ENCODE measurements around the gene PPA1.
"Not testable (repeated sequence)": the region's sequence is repeated elsewhere in the genome, so short reads cannot be mapped to it uniquely, and the experiment has no call there.

PPA1 gene

DNA sequence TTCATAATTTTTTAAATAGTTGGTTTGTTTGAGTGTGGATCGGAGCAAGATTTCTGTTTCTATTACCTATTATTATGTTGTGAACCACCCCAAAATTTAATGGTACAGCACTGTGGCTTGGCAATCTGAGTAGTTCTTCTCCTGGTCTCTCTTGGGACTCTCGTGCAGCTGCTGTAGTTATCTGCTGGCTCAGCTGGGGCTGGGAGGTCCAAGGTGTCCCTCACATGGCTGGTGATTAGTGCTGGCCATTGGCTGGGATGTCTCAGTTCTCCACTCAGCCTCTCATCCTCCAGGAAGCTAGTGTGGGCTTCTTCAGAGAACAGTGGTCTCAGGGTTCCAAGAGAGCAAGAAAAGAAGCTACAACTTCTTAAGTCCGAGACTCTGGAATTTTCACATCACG is 35.1 kb upstream of the PPA1 start:
- no peaks in the 10 kb centered on the region for H3K4me1 ChIP-seq (ENCODE audit: control insufficient read depth, insufficient read depth, low read length)
- H3K27ac ChIP-seq (ENCODE audit: insufficient read depth, low read depth, low read length, poor library complexity, severe bottlenecking) = no peak overlapping the region
- H3K4me3 ChIP-seq (ENCODE audit: insufficient read depth, low read depth, low read length) = no peak overlapping the region
- no peaks in the 10 kb centered on the region for H3K27me3 ChIP-seq (ENCODE audit: control insufficient read depth, insufficient read depth, low read length, poor library complexity, severe bottlenecking)
- 91 to 92% methylated on average over 3 to 4 of the region's 4 CpGs for WGBS, 2 experiments
- H3K9me3 ChIP-seq (ENCODE audit: control insufficient read depth, low read length) = no peaks in the 10 kb centered on the region
- H3K36me3 ChIP-seq (ENCODE audit: control insufficient read depth, insufficient read depth, low read length) = no peaks in the 10 kb centered on the region

DNA sequence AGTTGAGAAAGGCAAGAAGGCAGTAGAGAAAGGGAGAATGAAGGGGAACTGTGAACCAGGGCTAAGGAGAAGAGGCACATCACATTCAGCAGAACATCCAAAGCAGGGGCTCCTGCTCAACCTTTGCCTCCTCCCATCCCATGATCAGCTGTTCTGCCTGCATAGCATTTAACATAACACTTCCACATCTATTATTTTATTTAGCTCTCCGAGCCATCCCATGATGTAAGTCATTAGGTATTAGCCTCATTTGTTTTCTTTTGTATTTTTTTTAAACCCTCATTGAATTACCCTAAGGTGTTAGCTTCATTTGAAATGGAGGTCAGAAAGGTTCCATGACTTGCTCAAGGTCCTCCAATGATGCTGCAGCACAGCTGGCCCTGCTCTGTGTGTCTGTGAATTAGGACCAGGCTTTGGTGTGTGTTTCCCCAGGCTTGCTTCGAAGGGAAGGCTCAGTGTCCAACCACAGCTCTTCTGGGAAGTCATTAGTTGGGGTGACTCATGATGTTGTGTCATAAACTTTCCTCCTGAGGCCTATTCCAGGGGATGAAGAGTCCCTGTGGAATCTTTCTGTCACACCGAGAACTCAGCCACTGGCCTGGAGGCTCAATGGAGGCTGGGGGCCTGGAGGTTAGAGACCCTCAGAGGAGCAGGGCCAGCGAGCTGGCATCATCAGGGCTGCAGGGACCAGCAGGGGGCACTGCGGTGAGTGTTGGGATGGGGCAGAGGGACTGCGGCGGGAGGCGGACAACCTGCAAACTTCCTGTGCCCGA is 34.1 kb upstream of the PPA1 start:
- no peaks in the 10 kb centered on the region for H3K4me1 ChIP-seq (ENCODE audit: control insufficient read depth, insufficient read depth, low read length)
- no peaks in the 10 kb centered on the region for H3K9me3 ChIP-seq (ENCODE audit: control insufficient read depth, low read length)
- H3K36me3 ChIP-seq (ENCODE audit: control insufficient read depth, insufficient read depth, low read length) = no peaks in the 10 kb centered on the region
- H3K27ac ChIP-seq (ENCODE audit: insufficient read depth, low read depth, low read length, poor library complexity, severe bottlenecking) = no peak overlapping the region
- 62 to 71% methylated on average over 8 of the region's 9 CpGs for WGBS, 2 experiments
- no peak overlapping the region for H3K4me3 ChIP-seq (ENCODE audit: insufficient read depth, low read depth, low read length)
- no peaks in the 10 kb centered on the region for H3K27me3 ChIP-seq (ENCODE audit: control insufficient read depth, insufficient read depth, low read length, poor library complexity, severe bottlenecking)

- Histone ChIP-seq H3K4me3 (ENCODE audit: insufficient read depth, low read depth, low read length) (no peak overlapping the region), H3K9me3 (ENCODE audit: control insufficient read depth, low read length) (no peaks in the 10 kb centered on the region), H3K4me1 (ENCODE audit: control insufficient read depth, insufficient read depth, low read length) (no peaks in the 10 kb centered on the region), H3K27ac (ENCODE audit: insufficient read depth, low read depth, low read length, poor library complexity, severe bottlenecking) (no peak overlapping the region), H3K36me3 (ENCODE audit: control insufficient read depth, insufficient read depth, low read length) (no peaks in the 10 kb centered on the region), H3K27me3 (ENCODE audit: control insufficient read depth, insufficient read depth, low read length, poor library complexity, severe bottlenecking) (no peaks in the 10 kb centered on the region)
- 90 to 92% methylated on average over 1 of the region's 1 CpG for WGBS, 2 experiments
Measured at GRCh38 chr10:70266701-70267100, 33.5 kb upstream of the PPA1 start.

DNA sequence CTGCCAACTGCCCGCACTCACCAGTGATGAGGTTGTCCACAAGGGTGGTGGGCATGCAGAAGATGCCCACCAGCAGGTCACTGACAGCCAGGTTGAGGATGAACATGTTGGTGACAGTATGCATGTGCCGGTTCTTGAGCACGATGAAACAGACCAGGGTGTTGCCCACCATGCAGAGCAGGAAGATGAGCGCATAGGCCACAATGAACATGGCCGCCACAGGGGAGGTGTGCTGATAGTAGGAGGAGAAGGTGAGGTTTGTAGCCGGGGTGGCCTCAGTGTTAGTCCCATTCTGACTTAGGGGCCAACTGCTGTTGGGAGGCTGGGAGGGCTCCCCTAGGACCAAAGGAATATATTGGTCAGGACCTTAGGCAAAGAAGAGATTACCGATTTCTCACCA is 32.8 kb upstream of the PPA1 start:
- no peaks in the 10 kb centered on the region for H3K9me3 ChIP-seq (ENCODE audit: control insufficient read depth, low read length)
- H3K36me3 ChIP-seq (ENCODE audit: control insufficient read depth, insufficient read depth, low read length) = no peaks in the 10 kb centered on the region
- no peak overlapping the region for H3K4me3 ChIP-seq (ENCODE audit: insufficient read depth, low read depth, low read length)
- H3K27me3 ChIP-seq (ENCODE audit: control insufficient read depth, insufficient read depth, low read length, poor library complexity, severe bottlenecking) = no peaks in the 10 kb centered on the region
- no peaks in the 10 kb centered on the region for H3K4me1 ChIP-seq (ENCODE audit: control insufficient read depth, insufficient read depth, low read length)
- 94 to 96% methylated on average over 7 of the region's 7 CpGs for WGBS, 2 experiments
- no peak overlapping the region for H3K27ac ChIP-seq (ENCODE audit: insufficient read depth, low read depth, low read length, poor library complexity, severe bottlenecking)

DNA sequence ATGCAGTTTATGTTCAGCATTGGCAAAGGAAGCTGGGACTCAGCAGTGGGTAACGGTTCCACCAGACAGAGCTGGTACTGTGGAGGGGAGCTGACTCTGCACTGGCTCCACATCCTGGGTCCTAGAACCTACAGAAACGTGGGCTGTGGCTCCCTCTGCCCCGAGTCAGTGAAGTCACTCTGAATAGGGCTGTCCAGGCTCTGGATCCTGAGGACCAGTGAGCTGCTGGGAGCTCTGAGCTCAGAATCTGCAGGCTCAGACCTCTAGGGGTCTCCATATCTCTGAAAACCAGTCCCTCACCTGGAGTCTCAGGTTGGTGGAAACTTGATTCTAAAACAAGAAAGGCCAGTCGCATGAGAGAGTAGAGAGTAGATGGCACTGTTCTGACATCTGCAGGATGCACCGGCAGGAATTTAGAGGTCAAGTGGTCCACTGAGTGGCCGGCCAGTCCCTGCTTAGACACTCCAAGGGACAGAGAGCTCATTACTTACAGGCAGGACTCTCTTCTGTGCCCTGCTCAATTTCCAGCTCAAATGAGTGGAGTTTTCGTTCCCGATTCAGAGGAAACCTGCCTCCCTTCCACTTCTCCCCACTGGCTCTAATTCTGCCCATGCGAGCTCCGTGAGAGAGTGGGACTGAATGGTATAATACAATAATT is 31.9 kb upstream of the PPA1 start:
- H3K36me3 ChIP-seq (ENCODE audit: control insufficient read depth, insufficient read depth, low read length) = no peaks in the 10 kb centered on the region
- no peaks in the 10 kb centered on the region for H3K27me3 ChIP-seq (ENCODE audit: control insufficient read depth, insufficient read depth, low read length, poor library complexity, severe bottlenecking)
- 49 to 51% methylated on average over 9 to 10 of the region's 10 CpGs for WGBS, 2 experiments
- no peaks in the 10 kb centered on the region for H3K9me3 ChIP-seq (ENCODE audit: control insufficient read depth, low read length)
- H3K4me1 ChIP-seq (ENCODE audit: control insufficient read depth, insufficient read depth, low read length) = no peaks in the 10 kb centered on the region
- no peak overlapping the region for H3K27ac ChIP-seq (ENCODE audit: insufficient read depth, low read depth, low read length, poor library complexity, severe bottlenecking)
- no peak overlapping the region for H3K4me3 ChIP-seq (ENCODE audit: insufficient read depth, low read depth, low read length)

DNA sequence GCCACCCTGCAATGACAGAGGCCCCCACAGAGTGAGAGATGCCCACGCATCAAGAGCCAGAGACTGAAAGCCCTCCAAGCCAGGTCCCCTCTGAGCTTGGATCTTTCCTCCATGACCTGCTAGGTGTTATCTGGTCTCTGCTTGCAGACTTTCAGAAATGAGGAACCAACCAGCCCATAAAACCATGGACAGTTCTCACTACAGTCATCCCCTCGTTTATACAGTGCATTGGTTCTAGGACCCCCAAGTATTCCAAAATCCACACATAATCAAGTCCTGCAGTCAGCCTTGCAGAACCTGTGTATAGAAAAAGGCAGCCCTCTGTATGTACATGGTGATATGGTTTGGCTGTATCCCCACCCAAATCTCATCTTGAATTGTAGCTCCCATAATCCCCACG is 27.5 kb upstream of the PPA1 start:
- no peaks in the 10 kb centered on the region for H3K27me3 ChIP-seq (ENCODE audit: control insufficient read depth, insufficient read depth, low read length, poor library complexity, severe bottlenecking)
- no peaks in the 10 kb centered on the region for H3K4me1 ChIP-seq (ENCODE audit: control insufficient read depth, insufficient read depth, low read length)
- no peaks in the 10 kb centered on the region for H3K9me3 ChIP-seq (ENCODE audit: control insufficient read depth, low read length)
- H3K36me3 ChIP-seq (ENCODE audit: control insufficient read depth, insufficient read depth, low read length) = no peaks in the 10 kb centered on the region
- WGBS, 2 experiments = 92 to 96% methylated on average over 3 of the region's 3 CpGs
- no peak overlapping the region for H3K27ac ChIP-seq (ENCODE audit: insufficient read depth, low read depth, low read length, poor library complexity, severe bottlenecking)
- H3K4me3 ChIP-seq (ENCODE audit: insufficient read depth, low read depth, low read length) = no peak overlapping the region

DNA sequence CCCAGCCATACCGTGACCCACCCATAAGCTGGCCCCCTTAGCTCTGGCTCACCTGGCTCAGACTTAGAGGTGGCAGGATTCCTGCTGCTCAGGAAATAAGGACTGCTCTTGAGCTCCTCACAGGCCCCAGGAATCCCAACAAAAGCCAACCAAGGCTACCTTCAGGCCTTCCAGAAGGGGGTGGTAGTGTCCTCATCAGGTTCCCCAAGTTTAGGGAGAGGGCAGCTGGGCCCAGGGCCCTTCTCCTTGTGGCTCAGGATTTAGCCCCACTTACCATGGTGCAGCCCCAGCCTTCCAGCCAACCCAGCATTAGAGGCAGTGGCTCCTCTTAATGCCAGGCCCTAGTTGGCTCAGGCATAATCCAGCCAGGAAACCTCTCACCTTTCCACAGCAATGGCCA is 27.0 kb upstream of the PPA1 start:
- H3K4me1 ChIP-seq (ENCODE audit: control insufficient read depth, insufficient read depth, low read length) = no peaks in the 10 kb centered on the region
- H3K9me3 ChIP-seq (ENCODE audit: control insufficient read depth, low read length) = no peaks in the 10 kb centered on the region
- H3K4me3 ChIP-seq (ENCODE audit: insufficient read depth, low read depth, low read length) = no peak overlapping the region
- H3K36me3 ChIP-seq (ENCODE audit: control insufficient read depth, insufficient read depth, low read length) = no peaks in the 10 kb centered on the region
- WGBS, 2 experiments = 85% methylated on average over 1 of the region's 1 CpG
- no peaks in the 10 kb centered on the region for H3K27me3 ChIP-seq (ENCODE audit: control insufficient read depth, insufficient read depth, low read length, poor library complexity, severe bottlenecking)
- no peak overlapping the region for H3K27ac ChIP-seq (ENCODE audit: insufficient read depth, low read depth, low read length, poor library complexity, severe bottlenecking)

GRCh38 chr10:70258216-70258615 is 25.0 kb upstream of the PPA1 start:
- no peaks in the 10 kb centered on the region for H3K27me3 ChIP-seq (ENCODE audit: control insufficient read depth, insufficient read depth, low read length, poor library complexity, severe bottlenecking)
- no peaks in the 10 kb centered on the region for H3K4me1 ChIP-seq (ENCODE audit: control insufficient read depth, insufficient read depth, low read length)
- WGBS, 2 experiments = 78 to 92% methylated on average over 1 of the region's 1 CpG
- H3K27ac ChIP-seq (ENCODE audit: insufficient read depth, low read depth, low read length, poor library complexity, severe bottlenecking) = no peak overlapping the region
- H3K36me3 ChIP-seq (ENCODE audit: control insufficient read depth, insufficient read depth, low read length) = no peaks in the 10 kb centered on the region
- no peak overlapping the region for H3K4me3 ChIP-seq (ENCODE audit: insufficient read depth, low read depth, low read length)
- no peaks in the 10 kb centered on the region for H3K9me3 ChIP-seq (ENCODE audit: control insufficient read depth, low read length)

- not testable (repeated sequence) for H3K36me3 ChIP-seq (ENCODE audit: control insufficient read depth, insufficient read depth, low read length); H3K9me3 ChIP-seq (ENCODE audit: control insufficient read depth, low read length); H3K27ac ChIP-seq (ENCODE audit: insufficient read depth, low read depth, low read length, poor library complexity, severe bottlenecking); H3K27me3 ChIP-seq (ENCODE audit: control insufficient read depth, insufficient read depth, low read length, poor library complexity, severe bottlenecking); H3K4me3 ChIP-seq (ENCODE audit: insufficient read depth, low read depth, low read length); H3K4me1 ChIP-seq (ENCODE audit: control insufficient read depth, insufficient read depth, low read length)
- 89 to 93% methylated on average over 6 of the region's 8 CpGs for WGBS, 2 experiments
Measured at GRCh38 chr10:70257816-70258215, 24.6 kb upstream of the PPA1 start.

DNA sequence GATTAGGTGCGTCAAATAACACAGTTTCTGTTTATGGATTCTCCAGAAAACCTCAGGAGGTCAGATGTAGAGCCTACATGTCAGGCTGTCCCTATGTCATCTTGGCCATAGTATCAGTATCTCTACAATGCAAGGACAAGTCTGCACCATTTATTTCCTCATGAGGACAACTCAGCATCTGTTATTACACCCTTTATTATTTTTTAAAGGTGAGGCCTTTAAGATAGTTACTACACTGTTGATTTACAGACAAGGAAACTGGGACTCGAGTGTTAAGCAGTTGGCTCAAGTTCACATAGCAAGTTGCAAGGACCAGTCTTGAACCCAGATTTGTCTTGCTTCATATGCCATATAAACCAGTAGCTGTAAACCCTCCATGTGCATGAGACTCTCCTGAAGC is 23.2 kb upstream of the PPA1 start:
- no peak overlapping the region for H3K4me3 ChIP-seq (ENCODE audit: insufficient read depth, low read depth, low read length)
- no peaks in the 10 kb centered on the region for H3K4me1 ChIP-seq (ENCODE audit: control insufficient read depth, insufficient read depth, low read length)
- no peaks in the 10 kb centered on the region for H3K9me3 ChIP-seq (ENCODE audit: control insufficient read depth, low read length)
- H3K27ac ChIP-seq (ENCODE audit: insufficient read depth, low read depth, low read length, poor library complexity, severe bottlenecking) = no peak overlapping the region
- WGBS, 2 experiments = 91 to 93% methylated on average over 2 of the region's 2 CpGs
- no peaks in the 10 kb centered on the region for H3K36me3 ChIP-seq (ENCODE audit: control insufficient read depth, insufficient read depth, low read length)
- H3K27me3 ChIP-seq (ENCODE audit: control insufficient read depth, insufficient read depth, low read length, poor library complexity, severe bottlenecking) = no peaks in the 10 kb centered on the region

All from ectodermal cell (in vitro differentiated cells).